ENCODE results near the gene GRAMD1C.
"Not testable (repeated sequence)": the region's sequence is repeated elsewhere in the genome, so short reads cannot be mapped to it uniquely, and the experiment has no call there.

The GRAMD1C gene

DNA sequence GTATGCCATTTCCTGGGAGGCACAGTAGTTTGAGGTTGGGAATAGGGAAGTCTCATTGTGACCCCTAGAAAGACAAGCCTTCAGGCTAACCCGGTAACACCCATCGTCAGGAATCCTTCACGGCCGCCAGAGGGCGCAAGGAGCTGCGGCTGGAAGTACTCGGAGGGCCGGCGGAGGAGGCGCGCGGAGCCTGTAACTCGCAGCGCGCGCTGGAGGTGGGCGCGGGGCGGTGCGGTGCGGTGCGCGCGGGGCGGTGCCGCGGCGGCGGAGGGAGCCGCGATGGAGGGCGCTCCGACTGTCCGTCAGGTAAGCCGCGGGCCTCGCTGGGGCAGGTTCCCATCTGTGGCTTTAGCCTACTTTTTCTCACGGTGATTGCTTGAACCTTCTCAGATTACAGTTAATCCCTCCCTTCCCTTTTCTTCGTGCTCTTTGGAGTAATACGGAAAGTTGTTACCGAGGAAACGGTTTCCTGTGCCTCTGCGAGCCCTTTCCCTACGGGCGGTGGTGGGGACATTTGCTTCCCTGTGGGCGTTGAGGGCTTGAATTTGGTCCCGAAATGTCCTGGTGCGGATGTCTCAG is at the start of gene GRAMD1C:
GRAMD1C (plus strand) TSS at position 158 of the 579 bp plus-strand sequence; CDS start at position 280, 122 bp downstream.
- peak; percentile 85 for DNase-seq (ENCODE audit: low spot score)

DNA sequence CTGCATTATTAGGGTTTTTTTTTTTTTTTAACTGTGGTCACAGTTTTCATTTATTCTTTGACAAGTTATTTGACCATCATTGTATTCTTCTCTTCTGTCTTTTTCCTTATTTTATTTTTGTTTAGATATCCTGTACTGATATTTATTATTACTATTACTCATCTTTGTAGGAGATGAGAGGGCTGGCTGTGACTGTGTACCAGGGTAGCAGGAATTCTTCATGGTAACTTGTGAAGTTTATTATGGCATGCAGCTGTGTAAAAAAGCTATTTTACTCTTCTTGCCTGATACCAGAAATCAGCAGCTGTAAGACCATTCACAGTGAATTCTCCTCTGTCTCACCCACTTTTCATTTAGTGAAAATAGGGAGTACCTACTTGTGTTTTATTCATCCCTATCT is 47.2 kb upstream of the GRAMD1C start:
- DNase-seq (ENCODE audit: low spot score): no peak

DNA sequence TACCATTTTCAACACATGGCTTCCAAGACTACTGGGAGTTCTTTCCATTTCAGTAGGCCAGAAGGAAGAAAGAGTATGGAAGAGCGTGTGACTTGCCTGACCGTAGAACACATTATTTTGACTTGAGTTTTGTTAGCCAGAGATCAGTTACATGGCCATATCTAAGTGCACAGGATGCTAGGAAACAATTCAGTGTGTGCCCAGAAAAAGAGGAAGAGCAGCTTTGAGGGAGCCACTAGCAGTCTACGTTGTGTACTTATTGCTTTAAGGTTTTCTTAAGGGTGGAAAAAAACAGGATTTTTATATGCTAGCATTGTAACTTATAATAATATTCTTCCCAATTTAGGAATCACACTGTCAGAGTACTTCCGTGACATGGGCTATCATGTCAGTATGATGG is 44.1 kb upstream of the GRAMD1C start:
- no peak for DNase-seq (ENCODE audit: low spot score)

DNA sequence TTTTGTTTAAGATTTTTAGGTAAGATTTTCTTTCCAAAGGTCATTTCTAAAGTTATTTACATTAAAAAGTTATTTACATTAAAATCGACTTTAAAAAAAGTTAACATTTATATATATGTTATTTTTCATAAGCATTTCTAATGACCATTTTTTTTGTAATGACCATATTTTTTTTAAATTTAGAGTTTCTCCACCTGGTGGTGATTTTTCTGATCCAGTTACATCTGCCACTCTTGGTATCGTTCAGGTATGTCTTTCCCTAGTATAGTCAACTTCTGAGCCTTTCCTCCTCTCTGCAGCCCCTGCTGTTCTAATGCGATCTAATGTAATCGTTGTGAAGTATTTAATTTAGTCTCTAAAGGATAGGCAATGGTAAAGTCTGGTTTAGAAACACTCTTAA is 42.9 kb upstream of the GRAMD1C start:
- DNase-seq (ENCODE audit: low spot score): no peak

DNA sequence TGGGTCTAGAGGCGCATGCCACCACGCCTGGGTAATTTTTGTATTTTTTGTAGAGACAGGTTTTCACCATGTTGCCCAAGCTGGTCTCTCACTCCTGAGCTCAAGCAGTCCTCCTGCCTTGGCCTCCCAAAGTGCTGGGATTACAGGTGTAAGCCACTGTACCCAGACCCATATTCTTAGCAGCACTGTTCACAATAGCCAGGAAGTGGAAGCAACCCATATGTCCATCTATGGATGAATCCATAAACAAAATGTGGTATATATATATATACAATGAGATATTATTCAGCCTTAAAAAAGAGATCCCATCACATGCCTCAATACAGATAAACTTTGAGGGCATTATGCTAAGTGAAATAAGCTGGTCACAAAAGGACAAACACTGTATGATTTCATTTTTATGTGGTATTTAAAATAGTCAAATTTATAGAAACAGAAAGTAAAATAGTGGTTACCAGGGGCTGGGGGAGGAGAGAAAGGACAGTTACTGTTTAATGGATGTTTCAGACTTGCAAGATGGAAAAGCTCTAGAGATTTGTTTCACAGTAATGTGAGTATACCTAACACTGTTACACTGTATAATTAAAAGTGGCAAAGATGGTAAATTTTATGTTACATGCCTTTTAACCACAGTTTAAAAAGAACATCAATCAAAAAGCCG is 35.7 kb upstream of the GRAMD1C start:
- no peak for DNase-seq (ENCODE audit: low spot score)

DNA sequence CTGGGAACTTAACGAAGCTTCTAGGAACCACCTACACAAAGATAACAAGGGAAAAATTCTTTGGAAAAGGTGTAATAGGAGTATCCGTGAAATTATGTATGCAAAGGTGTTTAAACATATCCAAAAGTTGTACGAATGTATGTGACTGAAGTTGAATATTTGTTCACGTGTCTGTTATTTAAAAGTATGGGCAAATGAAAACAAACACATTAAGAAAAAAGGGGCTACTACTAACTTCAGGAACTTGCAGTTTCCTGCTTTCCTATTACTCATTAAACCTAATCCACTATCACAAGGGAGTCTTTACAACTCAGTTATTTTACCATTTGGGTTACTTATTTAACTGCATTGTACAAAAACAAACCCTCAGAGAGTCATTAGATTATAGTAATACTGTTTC is 33.9 kb upstream of the GRAMD1C start:
- no peak for DNase-seq (ENCODE audit: low spot score)

DNA sequence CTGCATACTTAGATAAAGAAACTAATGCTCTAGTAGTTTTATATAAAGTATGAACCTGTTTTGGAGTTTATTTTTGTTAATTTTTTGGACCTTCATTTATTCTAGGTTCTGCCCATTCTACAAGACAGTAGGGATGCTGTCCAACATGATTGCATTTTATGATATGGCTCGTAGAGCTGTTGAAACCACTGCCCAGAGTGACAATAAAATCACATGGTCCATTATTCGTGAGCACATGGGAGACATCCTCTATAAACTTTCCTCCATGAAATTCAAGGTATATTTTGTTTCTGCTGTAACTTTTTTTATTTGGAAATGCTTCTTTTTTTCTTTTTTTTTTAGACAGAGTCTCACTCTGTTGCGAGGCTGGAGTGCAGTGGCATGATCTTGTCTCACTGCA is 33.3 kb upstream of the GRAMD1C start:
- no peak for DNase-seq (ENCODE audit: low spot score)

DNA sequence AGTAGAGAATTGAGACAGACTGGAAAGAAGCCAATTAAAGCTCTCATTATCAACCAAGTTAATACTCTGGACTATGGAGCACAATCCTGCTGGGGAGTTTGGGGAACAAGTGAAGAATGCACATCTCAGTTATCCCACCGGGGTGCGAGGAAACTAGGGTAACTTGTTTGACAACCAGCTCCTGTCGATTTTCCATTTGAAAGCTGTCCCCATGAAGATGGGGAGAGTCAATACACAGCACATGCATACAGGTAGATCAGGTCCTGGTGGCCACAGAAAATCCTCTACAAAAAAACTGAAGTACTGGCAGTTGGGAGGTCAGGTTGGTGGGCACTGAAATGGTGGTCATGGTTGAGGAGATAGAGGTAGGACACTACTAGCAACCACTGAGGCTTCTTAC is 25.7 kb upstream of the GRAMD1C start:
- no peak for DNase-seq (ENCODE audit: low spot score)

DNA sequence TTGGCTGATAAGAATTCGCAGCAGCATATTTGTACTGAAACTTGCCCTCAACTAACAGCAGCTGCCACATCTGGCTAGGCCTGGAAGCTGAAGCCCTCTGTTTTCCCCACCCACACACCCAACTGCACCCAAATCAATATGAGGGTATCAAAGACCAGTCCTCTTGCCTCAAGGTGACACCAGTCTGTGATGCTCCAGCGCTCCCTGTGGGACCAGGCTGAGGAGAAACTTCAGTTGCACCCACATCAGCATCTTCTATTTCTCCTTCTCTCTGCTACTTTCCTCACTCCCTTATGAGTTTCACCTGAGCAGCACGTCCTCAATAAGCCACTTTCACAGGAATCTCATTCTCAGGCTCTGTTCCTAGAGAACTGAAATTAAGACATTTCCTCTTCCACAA is 18.7 kb upstream of the GRAMD1C start:
- no peak for DNase-seq (ENCODE audit: low spot score)

DNA sequence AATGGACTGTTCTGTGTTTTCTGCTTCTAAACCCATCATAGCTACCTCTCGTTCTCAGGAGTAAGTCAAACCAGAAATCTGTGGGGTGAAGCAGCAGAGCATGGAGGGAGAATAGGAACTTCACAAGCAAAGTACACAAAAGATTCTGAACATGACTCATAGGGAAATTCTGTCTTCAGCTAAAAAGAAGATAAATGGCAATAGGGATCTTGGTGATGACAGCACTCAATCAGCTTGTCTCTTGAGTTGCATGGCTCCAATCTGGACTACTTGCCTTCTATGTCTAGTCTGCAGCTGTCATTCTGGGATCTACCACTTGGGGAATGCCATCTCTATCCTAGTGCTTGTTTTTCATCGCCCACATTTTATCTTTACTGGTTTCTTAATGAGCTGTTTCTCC is 13.5 kb upstream of the GRAMD1C start:
- DNase-seq (ENCODE audit: low spot score): no peak

DNA sequence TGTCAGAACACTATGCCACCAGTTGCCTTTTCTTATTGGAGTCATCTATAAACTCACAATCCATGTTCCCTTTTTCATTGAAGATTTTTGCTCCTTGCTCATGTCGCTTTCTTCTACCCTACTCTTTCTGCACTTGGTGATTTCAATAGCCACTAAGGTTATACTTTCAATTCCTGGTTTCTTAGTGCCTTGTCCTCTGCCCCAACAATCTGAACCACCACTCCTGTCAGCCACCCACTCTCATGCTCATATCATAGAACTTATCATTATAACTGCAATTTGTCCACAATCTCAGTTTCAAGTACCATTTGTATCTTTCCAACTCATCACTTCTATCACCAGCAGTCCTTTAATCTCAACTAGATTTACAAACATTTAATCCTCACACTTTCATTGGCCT is 10.0 kb upstream of the GRAMD1C start:
- DNase-seq (ENCODE audit: low spot score): no peak

DNA sequence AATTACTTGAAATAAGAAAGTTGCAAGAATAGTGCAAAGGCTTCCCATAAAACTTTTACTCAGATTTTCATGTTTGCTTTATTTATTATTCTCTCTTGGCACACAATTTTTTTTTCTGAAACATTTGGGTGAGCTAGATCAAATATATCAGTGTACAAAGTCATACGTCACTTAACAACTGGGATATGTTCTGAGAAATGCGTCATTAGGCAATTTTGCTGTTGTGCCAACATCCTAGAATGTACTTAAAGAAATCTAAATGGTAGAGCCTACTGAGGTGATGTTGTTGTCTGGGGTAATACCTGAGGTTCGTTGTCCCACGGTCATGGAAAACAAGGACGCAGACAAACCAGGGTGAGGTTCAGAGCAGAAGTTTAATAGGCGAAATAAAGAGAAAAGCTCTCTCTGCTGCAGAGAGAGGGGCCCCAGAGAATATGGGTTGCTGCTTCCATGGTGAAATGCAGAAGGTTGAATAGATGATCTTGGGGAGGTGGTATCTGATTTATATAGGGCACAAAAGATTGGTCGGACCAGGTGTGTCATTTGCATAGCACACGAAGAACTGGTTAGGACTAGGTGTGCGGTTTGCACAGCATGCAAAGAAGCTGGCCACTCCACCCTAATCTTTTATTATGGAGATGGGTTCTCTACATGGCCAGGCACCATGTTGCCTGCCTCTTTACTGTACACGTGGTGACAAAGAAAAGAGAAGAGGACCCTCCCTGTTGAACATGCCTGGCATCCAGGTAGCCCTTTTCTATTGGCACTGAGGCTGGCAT is 8.8 kb upstream of the GRAMD1C start:
- DNase-seq (ENCODE audit: low spot score): no peak

DNA sequence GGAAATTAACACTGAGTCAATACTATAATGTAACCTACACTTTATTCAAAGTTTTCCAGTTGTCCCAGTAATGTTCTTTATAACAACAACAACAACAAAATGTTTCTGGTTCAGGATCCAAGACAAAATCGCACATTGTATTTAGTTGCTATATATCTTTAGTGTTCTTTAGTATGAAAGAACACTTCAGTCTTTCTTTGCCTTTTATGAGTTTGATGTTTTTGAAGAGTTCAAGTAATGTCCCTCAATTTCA is 7.6 kb upstream of the GRAMD1C start:
- DNase-seq (ENCODE audit: low spot score): no peak

DNA sequence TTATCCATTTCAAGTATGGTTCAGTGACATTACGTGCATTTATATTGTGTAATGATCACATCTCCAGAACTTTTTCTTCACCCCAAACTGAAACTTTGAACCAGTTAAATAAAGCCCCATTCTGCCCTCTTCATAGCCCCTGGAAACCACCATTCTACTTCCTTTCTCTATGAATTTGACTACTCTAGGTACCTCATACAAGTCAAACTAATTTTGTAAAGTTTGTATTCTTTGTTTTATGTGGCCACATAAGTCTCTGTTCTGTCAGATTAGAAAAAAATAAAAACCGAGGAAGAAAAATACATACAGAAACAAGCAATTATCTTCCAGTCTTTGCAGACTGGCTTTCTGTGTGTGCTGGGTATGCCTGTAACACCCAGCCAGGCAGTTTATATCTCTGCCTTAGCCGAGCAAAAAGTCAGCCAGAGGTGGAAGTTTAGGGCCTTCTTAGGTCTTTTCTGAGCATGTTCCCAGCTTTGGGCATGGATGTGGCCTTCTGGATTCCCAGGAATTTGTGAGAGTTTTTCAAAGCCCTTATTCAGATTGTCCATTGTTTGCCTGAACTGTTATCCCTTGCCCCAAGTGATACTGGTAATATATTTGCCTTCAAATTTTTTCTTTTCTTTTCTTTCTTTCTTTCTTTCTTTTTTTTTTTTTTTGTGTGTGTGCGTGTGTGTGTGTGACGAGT is 6.0 kb upstream of the GRAMD1C start:
- no peak for DNase-seq (ENCODE audit: low spot score)

DNA sequence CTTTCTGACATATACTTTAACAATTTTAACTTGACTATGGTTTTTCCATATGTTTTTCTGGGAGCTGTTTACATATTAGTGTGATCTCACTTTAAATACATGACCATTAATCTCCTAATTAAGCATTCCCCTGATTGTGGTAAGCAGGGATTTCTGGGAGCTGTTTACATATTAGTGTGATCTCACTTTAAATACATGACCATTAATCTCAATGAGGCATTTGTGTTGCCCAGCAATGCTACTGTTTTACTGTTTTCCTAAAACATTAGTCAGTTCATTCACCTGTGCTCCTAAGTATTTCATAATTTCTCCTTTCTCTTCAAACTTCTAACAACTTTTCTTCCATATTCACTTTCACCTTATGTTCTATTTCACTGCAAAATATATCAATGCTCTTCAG is 3.6 kb upstream of the GRAMD1C start:
- no peak for DNase-seq (ENCODE audit: low spot score)

DNA sequence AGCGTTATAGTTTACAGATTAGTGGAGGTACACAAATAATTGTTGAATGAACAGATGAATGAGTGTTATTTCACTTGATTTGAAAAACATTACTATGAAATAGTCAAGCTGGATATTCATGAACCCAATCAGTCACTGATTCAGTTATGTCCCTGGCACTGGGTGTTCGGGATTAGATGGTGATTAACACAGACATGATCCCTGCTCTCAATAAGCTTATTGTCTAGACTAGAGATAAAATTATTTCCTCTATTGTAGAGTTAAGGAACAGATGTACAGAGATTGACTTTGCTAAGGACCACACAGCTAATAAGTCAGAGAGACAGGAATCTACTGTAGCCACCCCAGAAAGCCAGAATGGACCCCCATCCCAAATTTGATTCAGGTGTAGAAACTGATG is 963 bp downstream of the GRAMD1C start:
- DNase-seq (ENCODE audit: low spot score): peak; percentile 4

DNA sequence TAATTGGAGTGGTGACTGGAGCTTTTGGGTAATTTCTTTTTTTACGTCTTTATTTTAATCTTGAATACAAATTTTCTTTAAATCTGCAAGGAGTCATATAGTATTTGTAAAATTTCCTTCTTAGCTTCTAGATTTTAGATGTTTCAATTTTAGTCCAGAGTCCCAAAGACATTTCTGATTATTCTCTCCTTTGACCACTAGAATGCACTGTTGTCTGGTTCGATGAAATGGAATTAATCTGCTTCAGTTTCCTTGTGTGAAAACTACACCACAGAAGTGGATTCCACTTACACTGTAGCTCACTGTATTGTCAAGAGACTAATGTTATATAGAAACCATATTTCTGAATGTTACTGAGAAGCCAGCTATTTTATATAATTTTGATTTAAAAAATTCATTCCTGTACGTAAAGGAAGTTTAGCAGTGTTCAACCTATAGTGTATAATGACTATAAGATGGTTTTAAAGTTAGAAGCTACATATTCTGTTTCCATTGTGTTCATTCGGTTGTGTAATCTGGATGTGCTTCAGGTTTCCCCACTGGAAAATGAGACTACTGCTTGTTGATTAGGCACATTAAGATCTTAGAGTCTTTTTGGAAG is 6.1 kb downstream of the GRAMD1C start:
- DNase-seq (ENCODE audit: low spot score): peak; percentile 55

DNA sequence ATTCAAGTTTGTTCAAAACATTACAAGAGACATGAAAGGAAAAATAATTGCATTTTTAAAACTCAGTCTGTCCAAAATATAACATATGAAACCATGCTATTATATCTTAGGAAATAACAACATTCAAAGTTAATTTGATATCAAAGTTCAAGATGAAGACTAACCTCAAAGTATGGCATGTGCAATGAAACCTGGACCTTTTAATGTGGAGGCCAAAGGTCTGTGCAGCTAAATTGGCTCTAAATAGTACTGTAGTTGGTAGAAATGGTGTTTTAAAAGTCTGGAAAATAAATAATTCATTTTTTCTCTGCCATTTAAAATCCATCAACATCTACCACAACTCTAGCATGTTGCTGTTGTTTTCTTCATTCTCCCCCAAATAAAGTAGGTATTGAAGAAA is 8.7 kb downstream of the GRAMD1C start:
- DNase-seq (ENCODE audit: low spot score): no peak

DNA sequence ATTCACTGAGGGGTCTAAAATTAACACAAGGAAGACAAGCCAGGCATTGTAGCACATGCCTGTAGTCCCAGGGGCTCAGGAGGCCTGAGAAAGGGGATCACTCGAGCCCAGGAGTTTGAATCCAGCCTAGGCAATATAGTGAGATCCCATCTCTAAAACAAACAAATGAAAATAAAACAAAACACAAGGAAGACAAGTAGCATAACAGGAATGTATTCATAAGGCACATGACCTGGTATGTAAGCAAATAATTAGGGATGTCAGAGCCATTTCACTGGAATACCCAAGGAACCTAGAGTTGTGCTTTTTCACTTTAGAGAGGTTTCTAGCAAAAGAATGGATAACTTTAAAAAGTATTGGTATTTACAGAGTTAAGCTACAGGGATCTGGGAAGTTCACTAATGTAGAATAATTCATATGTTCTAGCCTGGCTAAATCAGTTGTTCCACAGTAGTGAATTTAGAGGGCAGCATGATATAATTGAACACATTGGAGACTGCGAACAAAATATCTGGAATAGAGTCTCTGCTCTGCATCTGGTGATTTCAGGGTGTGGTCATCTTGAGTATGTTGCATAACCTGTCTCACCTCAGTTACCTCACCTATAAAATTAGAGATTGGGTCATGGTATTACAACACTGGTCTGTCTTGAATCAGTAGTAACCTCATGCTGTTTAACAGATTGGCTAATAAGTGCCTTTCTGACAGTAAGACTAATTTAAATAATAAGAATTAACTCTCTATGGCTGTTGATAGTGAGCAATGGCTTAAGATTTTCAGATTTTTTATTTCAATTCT is 9.3 kb downstream of the GRAMD1C start:
- DNase-seq (ENCODE audit: low spot score): no peak

DNA sequence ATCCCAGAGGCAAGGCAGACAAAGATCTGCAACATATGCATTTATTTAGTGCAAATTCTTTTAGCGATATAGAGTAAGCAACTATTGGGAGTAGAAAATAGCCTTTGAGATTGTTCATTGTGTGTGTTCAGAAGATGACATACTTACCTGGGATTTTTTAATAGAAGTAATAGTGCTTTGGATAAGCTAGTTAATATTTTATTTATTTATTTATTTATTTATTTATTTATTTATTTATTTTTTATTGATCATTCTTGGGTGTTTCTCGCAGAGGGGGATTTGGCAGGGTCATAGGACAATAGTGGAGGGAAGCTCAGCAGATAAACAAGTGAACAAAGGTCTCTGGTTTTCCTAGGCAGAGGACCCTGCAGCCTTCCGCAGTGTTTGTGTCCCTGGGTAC is 10.5 kb downstream of the GRAMD1C start:
- DNase-seq (ENCODE audit: low spot score): not testable (repeated sequence)

DNA sequence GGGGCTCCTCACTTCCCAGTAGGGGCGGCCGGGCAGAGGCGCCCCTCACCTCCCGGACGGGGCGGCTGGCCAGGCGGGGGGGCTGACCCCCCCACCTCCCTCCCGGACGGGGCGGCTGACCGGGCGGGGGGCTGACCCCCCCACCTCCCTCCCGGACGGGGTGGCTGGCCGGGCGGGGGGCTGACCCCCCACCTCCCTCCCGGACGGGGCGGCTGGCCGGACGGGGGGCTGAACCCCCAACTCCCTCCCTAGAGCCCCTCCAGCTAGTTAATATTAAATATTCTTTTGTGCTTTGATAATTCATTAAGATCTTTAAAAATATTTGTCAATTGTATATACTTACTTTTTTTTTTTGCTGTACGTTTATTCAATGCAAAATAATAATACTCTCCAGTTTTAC is 11.3 kb downstream of the GRAMD1C start:
- not testable (repeated sequence) for DNase-seq (ENCODE audit: low spot score)

DNA sequence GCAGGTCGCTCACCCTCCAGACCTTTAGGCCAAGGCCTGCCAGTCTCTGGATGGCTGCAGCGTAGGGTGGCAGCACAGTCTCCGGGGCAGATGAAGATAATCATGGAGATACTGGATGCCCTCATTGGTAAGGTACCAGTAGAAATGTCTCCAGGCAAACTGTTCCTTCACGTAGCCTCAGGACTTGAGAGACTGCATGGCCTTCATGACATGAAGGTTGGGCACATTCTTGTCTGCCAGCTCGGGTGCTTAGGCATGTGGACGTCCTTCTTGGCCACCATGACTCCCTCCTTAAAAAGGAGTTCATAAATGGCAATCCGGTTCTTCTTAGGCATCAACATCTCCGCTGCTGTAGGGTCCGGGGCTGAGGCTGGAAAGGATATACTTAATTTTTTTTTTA is 11.8 kb downstream of the GRAMD1C start:
- DNase-seq (ENCODE audit: low spot score): not testable (repeated sequence)

Data from cerebellar cortex (tissue), 1 donor.